ENCODE results near the gene FSD2.
"Not testable (repeated sequence)": the region's sequence is repeated elsewhere in the genome, so short reads cannot be mapped to it uniquely, and the experiment has no call there.

Gene FSD2

DNA sequence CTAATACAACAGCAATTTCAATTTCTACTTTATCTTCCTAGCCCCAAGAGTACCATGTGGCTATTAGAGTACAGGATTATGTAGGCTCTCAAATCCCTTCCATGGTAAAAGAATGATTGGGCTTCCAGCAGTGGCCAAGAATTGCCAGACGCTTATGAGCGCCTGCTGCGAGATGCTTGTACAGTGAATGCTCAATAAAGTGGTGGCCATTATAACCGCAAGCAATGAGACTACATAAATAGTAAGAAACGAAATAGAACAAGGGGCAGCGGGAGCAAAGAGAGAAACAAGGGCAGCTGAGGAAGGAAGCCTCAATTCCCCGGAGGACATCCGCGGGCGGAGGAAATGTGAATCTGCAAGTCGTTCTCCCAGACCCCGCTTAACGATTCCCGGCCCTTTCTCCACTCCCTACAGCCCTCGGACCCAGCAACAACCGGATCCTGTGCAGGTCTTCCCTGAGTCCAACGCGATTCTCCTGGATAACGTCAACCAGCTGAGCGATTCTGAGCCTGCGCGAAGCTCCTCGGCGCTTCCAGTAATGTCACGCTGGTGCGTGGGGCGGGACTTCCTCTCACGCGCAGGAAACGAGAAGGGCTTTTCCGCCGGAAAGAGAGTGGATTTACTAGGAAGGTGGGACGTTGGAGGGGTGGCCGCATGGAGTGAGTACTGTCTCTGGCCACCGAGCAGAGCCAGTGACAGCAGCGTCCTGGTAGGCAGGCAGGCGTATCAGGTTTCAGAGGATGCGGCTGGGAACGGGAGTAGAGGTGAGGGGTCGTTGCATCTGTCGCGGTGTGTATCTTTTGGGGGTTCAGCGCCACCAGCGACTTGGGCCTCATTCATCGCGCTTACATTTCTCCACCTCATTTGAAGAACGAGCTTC, 55.7 kb downstream of the FSD2 start:
- in situ Hi-C loops (cut with MboI; ENCODE audit: low sequenced_read_pairs): no loop called here

DNA sequence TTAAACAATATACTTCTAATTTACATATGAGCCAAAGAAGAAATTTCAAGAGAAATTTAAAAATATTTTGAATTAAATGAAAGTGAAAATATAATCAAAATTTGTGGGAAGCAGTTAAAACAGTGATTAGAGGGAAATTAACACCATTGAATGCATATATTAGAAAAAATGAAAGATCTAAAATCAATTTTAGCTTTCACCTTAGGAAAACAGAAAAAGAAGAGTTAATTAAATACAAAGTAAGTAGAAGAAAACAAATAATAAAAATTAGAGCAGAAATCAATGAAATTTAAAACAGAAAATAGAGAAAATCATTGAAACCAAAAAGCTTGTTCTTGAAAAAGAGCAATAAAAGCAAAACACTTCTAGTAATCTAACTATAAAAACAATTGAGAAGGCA, 57.6 kb downstream of the FSD2 start:
- in situ Hi-C loops (cut with MboI; ENCODE audit: low sequenced_read_pairs): no loop called here

DNA sequence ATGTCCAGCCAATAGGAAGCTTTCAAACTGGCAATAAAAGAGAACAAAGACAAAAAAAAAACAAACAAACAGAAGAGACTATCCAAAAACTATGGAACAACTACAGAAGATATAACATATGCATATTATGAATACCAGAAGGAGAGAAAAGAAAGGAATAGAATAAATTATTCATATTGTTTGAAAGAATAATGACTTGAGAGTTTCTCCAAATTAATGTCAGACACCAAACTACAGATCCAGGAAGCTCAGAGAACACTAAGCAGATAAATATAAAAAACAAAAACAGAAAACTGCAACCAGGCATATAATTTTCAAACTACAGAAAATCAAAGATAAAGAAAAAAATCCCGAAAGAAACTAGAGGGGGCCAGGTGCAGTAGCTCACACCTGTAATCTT, 62.1 kb downstream of the FSD2 start:
- in situ Hi-C loops (cut with MboI; ENCODE audit: low sequenced_read_pairs): no loop called here

DNA sequence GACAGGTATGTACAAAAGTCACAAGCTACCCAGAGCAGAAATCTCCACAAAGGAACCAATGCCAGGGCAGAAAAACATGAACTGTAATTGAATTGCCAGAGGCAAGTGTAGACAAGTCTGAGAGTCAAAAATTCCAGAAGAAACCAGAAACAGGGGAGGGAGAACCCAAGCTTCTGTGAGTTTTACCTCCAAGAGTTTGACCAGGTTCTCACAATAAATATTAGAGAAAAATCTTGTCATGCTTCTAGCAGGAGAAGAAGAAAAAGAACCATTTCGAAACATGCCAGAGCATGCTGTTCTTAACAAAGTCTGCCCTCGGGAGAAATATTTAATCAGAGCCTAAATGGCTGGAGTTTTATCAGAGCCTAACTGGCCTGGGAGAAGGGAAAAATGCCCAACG, 63.7 kb downstream of the FSD2 start:
- in situ Hi-C loops (cut with MboI; ENCODE audit: low sequenced_read_pairs): no loop called here

DNA sequence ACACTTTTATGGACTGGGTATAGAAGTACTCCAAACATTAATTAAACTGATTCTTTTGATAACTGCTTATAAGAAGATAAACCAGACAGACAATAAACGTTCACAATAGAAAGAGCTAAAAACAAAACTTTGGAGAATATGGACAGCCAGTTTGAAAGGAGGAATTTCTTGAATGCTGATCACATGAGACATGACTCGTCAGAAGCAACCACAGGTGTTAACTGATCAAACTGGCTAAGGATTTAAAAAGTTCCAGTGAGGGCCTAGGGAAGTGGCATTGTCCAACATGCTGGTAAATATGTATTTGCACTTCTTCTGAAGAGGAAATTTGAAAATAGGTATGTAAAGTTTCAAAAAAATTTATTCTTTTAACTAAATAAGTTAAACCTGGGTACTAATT, 66.8 kb downstream of the FSD2 start:
- in situ Hi-C loops (cut with MboI; ENCODE audit: low sequenced_read_pairs): no loop called here

DNA sequence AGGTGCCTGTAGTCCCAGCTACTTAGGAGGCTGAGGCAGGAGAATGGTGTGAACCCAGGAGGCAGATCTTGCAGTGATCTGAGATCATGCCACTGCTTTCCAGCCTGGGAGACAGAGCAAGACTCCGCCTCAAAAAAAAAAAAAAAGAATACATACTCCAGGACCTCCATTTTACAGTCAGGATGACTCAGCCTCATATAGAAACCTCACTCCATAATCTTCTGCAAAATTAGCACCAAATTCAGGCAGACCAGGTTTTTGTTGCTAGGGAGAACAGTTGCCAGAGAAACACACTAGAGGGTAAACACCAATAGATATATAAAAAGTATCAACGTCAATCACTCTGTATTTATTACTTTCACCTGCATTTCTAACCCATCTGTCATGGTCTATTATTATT, 67.9 kb downstream of the FSD2 start:
- in situ Hi-C loops (cut with MboI; ENCODE audit: low sequenced_read_pairs): no loop called here

DNA sequence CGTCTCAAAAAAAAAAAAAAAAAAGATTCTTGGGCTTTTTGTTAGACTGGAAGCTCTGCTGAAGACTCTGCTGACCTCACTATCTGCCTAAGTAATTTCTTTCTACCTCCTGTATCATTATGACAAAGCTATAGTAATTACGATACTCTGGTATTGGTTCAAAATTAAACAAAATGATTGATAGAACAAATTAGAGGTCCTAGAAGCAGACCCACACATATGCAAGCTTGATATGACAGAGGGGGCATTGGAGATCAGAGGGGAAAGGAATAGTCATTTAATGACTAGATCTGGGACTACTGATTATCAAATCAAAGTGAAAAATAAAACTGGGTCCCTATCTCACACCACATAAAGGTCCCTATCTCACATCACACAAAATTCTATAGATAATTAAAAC, 74.3 kb downstream of the FSD2 start:
- in situ Hi-C loops (cut with MboI; ENCODE audit: low sequenced_read_pairs): no loop called here

DNA sequence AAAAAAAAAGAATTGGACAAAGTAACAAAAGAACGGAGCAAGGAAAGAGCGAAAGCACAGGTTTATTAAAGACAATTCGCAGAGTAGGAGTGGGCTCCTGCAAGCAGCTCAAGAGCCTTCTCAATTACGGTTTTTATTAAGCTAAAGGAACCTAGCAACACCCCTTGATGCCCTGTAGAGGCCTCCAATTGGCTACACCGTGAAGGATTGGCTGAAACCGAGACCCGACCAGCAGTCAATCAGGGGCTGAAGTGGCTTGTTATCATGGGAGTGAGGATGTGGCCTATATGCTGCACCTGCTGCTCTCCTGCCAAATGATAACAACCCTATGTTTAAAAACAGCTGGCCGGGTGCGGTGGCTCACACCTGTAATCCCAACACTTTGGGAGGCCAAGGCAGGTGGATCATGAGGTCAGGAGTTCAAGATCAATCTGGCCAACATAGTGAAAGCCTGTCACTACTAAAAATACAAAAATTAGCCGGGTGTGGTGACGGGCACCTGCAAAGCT, 75.8 kb downstream of the FSD2 start:
- in situ Hi-C loops (cut with MboI; ENCODE audit: low sequenced_read_pairs): no loop called here

DNA sequence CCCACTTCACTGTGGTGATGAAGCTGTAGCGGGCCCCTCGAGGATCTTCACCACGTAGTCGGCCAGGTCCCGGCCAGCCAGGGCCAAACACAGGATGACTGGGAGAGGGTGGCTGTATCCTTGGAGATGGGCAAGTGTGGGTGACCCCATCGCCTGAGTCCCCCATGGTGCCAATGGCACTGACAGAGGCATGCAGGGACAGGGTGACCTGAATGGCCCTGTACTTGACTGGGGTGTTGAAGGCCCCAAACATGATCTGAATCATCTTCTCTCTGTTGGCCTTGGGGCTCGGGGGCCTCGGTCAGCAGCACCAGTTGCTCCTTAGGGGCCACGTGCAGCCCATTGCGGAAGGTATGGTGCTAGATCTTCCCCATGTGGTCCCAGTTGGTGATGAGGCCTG, 79.1 kb downstream of the FSD2 start:
- in situ Hi-C loops (cut with MboI; ENCODE audit: low sequenced_read_pairs): no loop called here

DNA sequence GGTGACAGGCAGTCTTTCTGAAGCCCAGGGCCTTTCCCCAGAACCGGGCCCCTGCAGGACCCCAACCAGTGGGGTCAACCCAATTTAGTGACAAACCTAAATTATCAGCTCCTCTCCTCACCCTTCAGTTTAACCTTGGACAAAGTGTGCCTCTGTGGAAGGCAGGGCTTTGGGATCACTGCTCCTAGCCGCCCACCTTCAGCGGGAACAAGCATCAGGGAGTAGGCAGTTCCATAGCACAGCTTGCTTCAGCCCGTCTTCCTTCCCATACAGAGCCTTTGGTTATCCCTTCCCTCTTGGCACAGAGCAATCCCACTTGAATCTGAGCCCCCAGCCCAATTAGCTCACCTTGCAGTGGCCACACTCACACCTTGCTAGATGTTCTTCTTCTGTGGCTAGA, 90.9 kb downstream of the FSD2 start:
- in situ Hi-C loops (cut with MboI; ENCODE audit: low sequenced_read_pairs): no loop called here

DNA sequence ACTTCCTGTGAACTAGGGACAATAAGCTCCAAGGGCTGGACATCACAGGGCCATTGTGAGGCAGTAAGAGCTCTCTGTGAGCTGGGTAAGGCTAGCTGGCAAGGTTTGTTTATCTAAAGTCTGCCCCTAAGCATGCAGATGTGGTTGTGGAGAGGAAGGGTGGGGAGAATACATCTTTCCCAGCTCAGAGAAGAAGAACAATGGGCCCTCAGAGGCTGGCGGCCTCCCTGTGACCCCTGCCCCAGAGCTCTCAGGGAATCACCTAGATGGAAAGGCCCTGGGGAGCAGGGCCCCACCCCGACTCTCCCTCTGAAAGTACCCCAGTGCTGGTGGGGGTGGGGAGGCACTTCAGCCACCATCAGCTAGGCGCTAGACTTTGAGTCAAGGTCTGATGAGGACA, 91.9 kb downstream of the FSD2 start:
- in situ Hi-C loops (cut with MboI; ENCODE audit: low sequenced_read_pairs): no loop called here

DNA sequence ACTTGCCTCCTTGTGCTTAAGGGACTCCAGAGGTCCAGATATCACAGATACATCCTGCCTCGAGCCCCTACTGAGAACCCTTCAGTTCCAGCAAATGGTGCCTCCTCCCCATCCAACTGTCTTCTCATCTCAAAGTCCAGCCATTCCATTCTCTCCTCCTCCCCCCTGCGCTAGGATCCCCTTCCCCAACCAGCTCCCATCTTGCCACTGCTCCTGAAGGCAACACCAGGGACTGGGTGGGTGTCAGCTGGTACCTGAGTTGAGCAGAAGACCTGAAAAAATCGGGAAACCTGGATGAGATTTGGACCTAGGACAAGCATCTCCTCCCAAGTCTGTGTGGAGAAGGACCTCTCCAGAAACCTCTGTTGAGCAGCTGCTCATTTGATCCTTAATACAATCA, 93.8 kb downstream of the FSD2 start:
- in situ Hi-C loops (cut with MboI; ENCODE audit: low sequenced_read_pairs): no loop called here

DNA sequence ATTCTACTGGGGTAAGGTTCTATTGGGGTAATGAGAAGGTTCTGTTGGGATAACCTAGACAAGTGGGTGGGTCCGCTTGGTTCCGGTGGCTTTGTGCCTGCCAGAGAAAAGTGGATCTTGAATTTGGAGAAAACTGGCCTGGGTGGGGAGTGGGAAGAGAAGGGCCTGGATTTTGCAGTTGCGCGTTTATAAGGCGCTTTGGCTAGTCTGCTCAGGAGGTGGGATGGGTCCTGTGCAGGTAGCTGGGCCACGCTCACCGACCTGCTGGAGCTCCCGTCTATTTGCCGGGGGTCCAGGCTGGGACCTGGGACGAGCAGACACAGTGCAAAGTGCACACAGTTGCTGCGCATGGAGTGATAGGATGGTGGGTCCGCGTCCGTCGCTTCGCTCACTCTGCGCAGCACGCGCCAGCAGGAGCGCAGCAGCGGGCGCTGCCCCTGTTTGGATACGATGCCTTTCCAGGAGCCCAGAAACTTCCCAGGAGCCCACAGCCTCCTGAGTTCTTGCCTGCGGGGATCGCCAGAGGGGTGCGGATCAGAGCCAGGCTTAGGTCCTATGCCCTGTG, 94.9 kb downstream of the FSD2 start:
- in situ Hi-C loops (cut with MboI; ENCODE audit: low sequenced_read_pairs): no loop called here

DNA sequence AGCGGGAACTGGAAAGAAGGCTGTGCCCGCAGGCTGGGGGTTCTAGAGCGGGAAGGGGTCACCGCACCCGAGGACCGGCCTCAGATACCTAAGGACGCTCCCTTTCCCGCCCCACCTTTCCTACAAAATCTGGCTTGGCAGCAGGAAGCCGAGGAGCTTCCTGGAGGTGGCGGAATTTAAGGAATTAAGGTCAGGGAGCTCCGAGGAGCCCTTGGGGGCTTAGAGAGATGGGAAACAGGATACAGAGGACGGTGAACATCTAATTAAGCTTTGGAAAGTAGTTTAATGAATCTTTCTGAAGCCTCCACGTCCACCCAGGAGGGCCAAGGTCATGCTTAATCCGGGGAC, 95.7 kb downstream of the FSD2 start:
- in situ Hi-C loops (cut with MboI; ENCODE audit: low sequenced_read_pairs): no loop called here

DNA sequence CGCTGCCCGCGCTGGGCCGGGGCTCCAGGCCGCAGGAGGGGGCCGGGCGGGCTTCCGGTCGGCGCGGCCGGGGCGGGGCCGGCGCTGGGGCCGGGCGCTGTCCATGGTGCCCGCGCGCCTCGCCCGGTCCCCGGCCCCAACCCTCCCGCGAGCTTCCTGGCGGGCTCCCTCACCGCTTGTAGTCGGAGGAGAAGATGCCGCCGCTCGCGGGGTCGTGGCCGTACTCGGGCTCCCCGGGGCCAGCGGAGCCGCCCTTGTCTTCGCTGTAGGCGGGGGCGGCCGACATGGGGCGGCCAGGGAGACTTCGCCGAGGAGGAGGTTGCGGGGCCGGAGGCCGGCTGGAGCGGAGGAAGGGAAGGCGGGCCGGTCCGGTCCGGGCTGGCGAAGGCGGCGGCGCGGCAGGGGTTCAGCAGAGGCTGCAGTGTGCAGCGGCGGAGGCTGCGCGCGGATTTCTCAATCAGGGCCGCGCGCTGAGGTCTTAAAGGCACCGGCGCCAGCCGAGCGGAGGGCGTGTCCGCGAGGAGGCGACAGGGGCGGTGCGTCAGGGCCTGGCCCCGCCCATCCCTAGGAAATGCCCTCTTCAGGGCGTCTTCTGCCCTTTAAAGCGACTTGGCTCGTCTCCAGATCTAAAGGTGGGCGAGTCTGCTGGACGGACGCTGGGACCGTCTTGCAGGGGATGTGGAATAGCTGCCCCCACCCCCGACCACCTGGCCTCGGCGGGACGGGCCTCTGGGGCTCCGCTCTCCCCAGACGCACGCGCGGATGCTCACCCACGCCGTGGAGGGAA, 96.3 kb downstream of the FSD2 start, which contains the start of gene AP3B2:
TSS of gene AP3B2 (minus strand) at position 455 of the 787 bp plus-strand sequence. CDS start at position 286, 169 bp downstream.
- in situ Hi-C loops (cut with MboI; ENCODE audit: low sequenced_read_pairs): no loop called here

DNA sequence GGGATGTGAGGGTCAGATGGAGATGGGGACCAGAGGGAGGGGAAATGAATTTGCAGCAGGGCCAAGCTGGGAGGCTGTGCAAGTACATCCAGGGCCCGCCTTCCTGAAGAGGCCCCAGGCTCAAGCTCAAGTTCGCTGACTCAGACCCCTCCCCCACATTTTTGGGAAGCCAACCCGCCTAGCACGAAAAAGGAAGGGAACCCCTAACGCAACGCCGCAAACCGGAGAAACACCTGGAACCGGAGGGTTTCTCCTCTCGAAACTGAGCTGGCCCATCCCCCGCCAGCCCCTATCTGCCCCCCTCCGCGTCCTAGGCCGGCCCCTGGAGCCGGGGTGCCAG, 96.8 kb downstream of the FSD2 start:
- in situ Hi-C loops (cut with MboI; ENCODE audit: low sequenced_read_pairs): no loop called here

DNA sequence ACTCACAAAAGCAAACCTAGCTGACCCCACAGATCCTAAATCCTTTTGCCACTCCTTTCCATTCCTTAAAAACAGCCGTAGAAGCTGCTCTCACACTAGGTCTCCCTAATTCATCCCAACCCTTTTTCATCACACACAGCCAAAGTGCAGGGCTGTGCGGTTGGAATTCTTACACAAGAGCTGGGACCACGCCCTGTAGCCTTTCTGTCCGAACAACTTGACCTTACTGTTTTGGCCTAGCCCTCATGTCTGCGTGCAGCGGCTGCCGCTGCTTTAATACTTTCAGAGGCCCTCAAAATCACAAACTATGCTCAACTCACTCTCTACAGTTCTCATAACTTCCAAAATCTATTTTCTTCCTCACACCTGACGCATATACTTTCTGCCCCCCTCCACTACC, 100.0 kb downstream of the FSD2 start:
- in situ Hi-C loops (cut with MboI; ENCODE audit: low sequenced_read_pairs): not testable (repeated sequence)

Data from HL-60/S4 treated with retinoic acid at 250 ng/mL for 4 days and 3 days (cell line).